T1000 (cell line): ENCODE data around the gene IL1R2.

Experiments
- DNase-seq: peaks from one replicate; lab custom pipeline; 2025; ENCODE audit warnings: mixed read lengths; lab: John Stamatoyannopoulos, UW

Gene IL1R2

GRCh38 chr2:102043560-102043959, 51.8 kb downstream of the IL1R2 start:
- no peak for DNase-seq

DNA sequence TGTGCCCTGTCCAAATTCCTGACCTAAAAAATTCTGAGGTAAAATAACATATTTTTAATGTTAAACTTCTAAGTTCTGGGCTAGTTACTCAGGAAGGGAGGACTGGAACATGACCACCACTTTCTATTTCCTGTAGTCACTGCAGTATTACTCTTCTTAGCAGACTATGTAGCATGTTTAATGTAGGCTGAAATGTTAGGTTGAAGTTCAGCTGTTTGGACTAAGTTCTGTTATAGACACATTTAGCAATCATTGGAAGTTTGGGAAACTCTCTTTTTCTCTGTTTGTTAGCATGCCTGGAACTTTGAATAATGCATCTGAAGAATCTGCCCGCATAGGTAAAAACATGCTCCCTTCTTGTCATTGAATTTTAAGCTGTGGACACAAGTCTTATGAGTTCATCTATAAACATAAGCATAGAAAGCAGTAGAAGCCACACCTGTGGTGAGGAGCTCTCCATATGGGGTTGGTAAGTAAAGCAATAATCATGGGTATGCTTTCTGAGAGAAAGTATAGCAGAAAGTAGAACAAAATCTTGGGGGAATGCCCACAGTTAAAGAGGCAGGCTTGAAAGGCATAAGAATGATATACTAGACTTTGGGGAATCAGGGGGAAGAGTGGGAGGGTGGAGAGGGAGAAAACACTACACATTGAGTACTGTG, 52.6 kb downstream of the IL1R2 start:
- no peak for DNase-seq

DNA sequence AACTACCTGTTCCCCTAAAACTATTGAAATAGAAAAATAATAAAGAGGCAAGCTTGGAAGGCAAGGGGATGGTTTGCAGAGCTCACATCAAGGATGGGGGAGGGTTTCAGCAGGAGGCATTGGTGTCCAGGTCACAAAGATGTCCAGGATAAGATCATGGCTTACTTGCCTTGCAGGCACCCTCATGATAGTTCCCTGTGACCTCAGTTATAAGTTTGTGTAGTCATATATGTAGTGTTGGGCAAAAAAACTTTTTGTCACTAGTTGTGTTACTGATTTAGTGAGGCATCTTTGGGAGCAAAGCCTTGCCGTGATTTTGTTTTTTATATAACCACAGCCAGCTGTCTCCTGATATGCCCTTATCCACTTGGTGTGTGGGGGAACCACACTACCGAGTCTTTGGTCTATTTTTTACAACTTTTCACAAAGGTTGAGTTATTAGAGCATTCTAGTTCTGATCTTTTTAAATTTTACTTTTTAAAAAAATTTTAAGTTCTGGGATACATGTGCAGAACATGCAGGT, 53.3 kb downstream of the IL1R2 start:
- no peak for DNase-seq

DNA sequence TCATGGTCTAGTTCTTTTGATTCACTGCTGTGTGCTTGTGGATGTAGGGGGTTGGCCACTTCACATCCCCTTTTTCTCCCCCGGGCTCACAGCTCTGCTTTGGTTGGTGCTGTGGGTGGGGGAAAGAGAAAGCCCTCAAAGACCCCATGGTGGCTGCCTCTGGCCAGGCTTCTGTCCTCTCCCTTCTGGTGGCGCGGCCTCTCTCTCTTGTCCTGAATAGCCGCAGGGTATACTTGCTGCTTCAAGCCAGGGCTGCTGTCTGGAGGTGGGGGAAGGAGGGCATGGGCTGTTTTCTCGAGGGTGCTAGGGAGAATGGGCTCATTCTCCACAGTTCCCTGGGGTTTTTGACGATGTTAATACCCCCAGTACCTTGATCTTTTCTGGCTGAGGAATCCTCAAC, 53.9 kb downstream of the IL1R2 start:
- DNase-seq, result no peak

- DNase-seq, result no peak
Observed at GRCh38 chr2:102046135-102046986, 54.6 kb downstream of the IL1R2 start.

DNA sequence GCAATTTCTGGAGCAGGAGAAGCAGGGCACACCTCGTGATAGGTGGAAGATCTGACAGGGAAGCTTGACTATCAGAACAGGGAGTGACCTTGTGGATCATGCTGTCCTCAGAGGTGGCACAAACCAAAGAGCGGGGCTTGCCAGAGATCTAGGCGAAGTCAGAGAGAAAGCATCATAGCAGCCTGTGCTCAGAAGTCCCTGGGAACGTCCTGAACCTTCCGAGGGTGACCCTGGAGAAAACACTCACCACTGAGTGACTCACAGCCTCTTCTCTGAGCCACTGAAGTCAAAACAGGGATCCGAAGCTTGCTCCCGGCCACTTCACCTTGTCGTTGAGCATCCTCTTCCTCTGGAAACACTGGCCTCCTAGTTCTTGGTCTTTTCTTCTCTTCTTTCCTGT, 56.7 kb downstream of the IL1R2 start:
- no peak for DNase-seq

DNA sequence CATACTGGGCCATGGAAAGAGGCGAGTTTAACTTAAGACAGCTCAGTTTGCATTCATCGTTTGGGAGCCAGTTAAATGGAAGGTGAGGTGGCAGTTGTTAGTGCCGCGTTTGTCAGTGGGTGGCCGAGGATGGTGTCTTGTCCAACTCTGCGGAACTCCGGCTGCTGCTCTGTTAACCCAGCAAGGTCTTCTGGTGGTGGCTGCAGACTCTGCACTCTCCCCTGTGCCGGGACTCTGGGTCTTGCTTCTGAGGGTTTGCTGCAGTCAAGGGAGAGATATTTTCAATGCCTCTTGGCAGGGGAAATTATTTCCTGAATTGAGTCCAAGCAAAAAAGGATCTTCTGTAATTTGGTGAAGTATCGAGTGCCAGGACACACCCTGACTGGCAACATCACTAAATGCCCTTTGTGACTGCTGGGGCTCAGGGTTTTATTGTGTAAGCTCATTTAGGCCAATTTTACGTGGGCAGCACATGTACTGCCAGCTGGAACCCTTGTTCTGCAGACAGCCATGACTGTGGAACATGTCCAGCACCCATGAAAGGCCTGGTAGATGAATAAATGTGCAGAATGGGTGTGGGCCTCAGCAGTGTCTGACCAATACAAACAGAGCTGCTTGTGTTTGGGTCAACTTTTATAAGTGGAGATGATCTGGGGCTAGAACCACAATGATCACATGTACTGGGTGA, 58.1 kb downstream of the IL1R2 start:
- DNase-seq, result no peak

- no peak for DNase-seq
Observed at GRCh38 chr2:102050854-102051391, 59.2 kb downstream of the IL1R2 start.

DNA sequence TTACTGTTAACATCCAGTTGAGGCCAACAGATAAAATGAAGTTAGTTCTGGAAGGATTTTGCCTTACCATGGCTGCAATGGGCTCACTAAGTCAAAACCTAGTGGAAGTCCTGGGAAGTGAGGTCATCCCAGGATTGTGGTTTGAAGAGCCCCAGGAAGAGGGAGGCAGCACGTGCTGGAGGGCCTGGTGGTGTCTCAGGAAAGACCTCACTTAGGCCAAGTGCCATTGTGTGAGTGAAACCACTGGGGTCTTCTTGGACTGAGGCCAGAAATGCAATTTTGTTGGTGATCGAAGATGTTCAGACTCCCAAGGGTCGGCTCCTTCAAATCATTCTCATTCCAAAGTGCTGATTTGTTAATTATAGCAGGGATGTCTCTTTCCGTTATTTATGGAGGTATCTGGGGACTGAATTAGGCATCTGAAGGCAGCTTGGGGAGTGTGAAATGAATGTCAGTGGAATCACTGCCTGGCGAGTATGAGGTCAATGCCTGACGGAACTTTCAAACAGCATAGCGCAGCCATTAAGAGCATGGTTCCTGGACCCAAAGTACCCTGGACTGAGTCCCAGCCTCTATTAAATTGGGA, 60.0 kb downstream of the IL1R2 start:
- no peak for DNase-seq

DNA sequence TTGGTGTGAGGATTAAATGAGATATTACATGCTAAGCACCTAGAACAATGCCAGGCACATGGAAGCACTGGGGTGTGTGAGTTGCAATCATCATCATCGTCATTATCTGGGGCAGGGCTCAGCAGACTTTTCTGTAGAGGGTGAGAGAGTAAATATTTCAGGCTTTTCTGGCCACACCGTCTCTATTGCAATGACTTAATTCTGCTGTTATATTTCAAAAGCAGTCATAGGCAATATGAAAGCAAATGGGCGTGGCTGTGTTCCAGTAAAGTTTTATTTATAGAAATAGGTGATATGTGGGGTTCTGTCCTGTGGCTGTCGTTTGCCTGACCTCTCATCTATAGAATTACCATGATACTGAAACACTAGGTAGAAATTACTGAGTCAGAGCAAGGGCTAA, 60.6 kb downstream of the IL1R2 start:
- DNase-seq, result no peak

DNA sequence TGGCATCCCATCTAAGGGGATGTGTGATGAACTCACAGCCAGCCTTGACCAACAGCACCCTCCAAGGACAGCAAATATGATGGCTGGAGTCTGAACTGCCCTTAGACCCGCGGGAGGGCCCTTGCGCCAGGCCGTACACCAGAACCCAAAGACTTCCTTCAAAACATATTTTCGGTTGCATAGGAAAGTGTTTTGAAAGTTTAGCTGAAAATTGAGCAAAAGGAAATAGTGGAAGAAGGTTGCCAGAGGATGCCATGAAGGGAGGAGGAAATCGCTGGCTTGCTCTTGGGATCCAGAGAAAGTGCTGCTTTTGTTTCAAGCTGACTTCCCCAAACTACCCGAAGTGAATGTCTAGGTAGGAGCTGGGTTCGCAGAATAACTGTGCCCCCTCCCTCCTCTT, 61.3 kb downstream of the IL1R2 start:
- no peak for DNase-seq

DNA sequence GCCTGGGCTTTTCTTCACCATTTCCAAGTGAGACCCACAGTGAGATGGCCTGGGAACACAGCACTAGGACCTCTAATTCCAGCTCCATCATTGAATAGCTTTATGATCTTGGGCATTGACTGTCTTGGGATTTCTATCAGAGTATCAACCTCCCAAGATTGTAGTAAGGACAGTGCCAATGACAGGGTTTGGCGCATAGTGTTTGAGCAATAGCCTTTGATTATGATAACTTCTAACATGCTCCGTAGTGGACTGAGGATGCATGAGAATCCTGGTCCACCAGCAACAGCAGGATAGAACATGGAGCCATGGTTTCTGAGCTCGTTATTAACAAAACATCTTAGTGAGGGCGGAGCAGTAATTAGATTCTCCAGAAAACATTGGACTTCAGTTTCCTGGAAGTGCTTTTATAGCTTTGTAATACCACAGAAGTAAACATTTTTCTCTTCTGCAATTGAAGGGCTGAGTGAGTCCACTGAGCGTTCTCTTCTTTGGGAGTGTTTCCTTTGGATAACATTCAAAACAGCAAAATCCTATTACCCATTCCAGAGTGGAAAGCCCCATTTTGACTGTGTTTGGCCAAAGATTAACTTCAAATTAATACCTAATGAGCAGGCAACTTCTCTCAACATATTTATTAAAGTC, 63.7 kb downstream of the IL1R2 start:
- no peak for DNase-seq

DNA sequence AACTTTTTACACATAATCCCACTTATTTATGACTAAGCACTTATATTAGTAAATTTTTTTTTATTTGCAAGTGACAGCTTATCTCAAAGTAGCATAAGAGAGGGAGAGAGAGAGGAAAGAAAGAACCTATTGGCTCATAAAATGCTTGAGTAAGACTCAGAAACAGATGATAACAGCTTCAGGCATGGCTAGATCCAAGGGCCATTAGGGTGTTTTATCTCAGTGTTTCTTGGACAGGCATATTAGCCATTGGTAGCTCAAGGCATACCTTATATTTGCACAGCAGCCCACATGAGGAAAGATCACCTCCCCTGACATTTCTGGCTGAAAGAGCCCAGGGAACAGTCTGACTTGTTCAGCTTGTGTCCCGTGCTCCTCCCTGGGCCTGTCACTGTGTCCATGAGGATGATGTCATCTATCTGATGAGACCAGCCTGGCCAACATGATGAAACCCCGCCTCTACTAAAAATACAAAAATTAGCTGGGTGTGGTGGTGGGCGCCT, 64.4 kb downstream of the IL1R2 start:
- DNase-seq, result no peak

DNA sequence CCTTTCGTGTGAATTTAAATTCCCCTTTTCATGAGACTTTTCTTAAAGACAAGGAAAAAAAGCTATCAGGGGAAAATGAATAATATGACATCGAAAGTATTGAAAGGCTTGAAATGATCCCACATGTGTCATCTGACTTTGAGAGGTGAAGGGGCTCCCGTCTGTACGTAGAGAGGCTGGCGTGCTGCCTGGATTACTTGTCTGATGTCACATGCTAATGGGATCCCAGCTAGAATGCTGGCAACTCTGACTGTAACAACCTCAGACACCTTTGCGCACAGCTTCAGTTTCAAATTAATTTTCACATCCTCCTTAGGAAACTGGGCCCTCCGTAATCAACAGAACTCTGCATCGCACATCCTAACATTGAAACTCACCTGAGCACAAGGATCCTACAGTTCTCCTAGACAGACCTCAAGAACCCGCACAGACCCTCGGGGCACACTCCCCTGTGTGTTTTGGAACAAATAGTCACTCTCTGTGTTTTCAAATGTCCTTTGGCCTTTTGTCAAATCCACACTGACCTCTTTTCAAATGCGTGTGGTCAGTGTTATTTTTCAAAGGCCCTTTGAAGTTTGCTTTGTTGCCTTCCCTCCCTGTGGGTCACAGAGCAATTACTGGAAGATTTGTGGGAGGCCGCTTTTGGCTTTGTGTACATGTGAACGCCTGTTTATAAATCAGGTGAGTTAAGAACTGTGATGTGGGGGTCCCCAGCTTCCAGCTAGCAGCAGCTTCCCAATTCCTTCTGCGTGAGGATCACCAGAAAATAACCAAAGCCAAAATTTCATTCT, 65.9 kb downstream of the IL1R2 start:
- DNase-seq, result no peak

GRCh38 chr2:102058293-102058833, 66.6 kb downstream of the IL1R2 start:
- no peak for DNase-seq

DNA sequence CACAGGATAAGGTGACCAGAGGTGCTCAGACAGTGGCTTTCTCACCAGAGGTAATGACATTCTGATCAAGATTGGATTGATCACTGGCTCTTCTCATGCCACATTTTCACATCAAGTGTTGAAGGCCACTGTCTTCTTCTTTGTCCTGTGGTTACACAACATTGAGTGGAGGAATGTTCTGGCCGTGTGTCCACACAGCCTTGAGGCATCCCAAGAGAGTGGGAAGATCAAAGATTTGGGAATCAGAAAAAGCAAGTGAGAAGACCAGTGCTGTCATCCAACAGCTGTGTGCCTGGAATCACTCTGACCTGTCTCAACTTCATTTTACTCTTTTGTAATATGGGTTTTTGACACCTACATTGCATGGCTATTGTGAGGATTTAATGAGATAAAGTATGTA, 67.4 kb downstream of the IL1R2 start:
- no peak for DNase-seq

DNA sequence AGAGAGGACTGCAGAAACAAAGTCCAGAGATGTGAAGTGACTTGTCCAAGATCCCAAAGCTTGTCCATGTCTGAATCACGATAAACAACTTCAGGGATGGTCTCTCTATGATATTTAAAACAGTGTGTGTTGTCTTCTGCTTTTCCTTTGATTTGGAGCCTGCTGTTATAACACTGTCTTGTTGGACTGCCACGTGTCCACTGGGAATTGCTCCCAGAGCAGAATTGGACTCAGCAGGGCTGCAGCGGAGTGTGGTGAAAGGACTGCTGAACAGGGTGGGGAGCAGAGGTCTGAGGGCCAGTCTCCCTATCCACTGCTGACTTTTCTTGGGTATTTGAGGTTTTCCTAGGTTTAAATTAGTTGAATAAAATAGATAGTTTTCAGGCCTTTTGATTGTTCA, 68.3 kb downstream of the IL1R2 start:
- DNase-seq, result no peak

- no peak for DNase-seq
Observed at GRCh38 chr2:102060792-102061191, 69.0 kb downstream of the IL1R2 start.

DNA sequence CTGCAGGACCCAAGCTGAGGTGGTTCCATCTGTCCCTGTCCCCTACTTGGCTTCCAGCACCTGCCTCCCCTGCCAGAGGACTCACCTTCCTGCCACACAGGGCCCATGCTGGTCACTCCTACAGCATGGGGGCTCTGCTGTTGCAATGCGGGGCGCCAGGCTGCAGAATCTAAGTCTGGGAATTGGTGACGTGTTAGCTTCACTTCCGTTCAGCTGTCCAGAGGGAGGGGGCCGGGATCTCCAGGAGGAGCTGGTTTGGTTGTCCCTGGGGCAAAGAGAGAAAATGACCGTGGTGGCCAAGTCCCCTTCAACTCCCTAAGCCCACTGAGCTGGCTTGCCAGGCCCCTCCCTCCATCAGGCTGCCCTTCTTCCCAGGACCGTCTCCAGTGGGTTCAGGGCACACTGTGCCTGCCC, 69.5 kb downstream of the IL1R2 start:
- DNase-seq, result no peak
